Mesodermal cell (in vitro differentiated cells): ENCODE measurements around the gene LMAN1.

Experiments used
- H3K27ac ChIP-seq: 2 replicates; pipeline ENCODE4 v1.7.0; 2013; ENCODE audit warnings: mild to moderate bottlenecking, low read depth, low read length, moderate library complexity; ENCODE audit not compliant: severe bottlenecking
- H3K36me3 ChIP-seq: 2 replicates; pipeline ENCODE4 v1.7.1; 2013; ENCODE audit warnings: mild to moderate bottlenecking, low read length, moderate library complexity; ENCODE audit not compliant: control insufficient read depth, insufficient read depth
- H3K4me1 ChIP-seq: one replicate; pipeline ENCODE4 v1.7.1; 2013; ENCODE audit warnings: mild to moderate bottlenecking, low read length; ENCODE audit not compliant: insufficient read depth, control insufficient read depth, poor library complexity, severe bottlenecking
- H3K4me3 ChIP-seq: 2 replicates; pipeline ENCODE4 v1.7.0; 2013; ENCODE audit warnings: low read length, control low read depth, mild to moderate bottlenecking; ENCODE audit not compliant: insufficient read depth, poor library complexity, severe bottlenecking; ENCODE audit errors: extremely low read depth
- H3K9me3 ChIP-seq: 2 replicates; pipeline ENCODE4 v1.7.1; 2013; ENCODE audit warnings: mild to moderate bottlenecking, low read length, moderate library complexity; ENCODE audit not compliant: control insufficient read depth
- WGBS, 2 experiments: methylation state at CpG; one replicate each; pipeline ENCODE4 v1.1.5; 2013; ENCODE audit warnings: missing lambda C conversion rate in 2 of 2; ENCODE audit not compliant: insufficient coverage in 2 of 2; 5-methylcytosine and 5-hydroxymethylcytosine counted together

Gene LMAN1

DNA sequence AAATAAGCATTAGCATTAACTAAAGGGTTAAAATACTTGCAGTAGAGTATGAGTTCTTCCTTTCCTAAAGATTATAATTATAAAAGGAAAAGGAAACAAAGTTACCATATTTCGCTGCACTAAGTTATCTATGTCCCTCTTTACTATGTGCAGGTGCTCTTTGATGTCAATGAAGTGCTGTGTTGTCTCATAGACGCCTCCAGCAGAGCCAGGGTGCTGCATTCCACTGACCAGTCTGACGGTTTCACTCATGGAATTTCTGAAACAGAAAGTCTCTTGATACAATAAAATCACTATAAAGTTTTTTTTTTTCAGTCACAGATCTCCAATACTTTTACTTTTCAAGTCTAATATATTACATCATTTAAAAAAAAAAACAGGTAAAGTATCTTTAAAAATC, 26.1 kb downstream of the LMAN1 start:
- 80 to 100% methylated on average over 1 of the region's 3 CpGs for WGBS, 2 experiments
- Histone ChIP-seq H3K27ac (no peak overlapping the region), H3K9me3 (no peaks in the 10 kb centered on the region), H3K4me3 (no peak overlapping the region), H3K4me1 (no peaks in the 10 kb centered on the region), H3K36me3 (peaks cover 61% of the 10 kb centered on the region)

DNA sequence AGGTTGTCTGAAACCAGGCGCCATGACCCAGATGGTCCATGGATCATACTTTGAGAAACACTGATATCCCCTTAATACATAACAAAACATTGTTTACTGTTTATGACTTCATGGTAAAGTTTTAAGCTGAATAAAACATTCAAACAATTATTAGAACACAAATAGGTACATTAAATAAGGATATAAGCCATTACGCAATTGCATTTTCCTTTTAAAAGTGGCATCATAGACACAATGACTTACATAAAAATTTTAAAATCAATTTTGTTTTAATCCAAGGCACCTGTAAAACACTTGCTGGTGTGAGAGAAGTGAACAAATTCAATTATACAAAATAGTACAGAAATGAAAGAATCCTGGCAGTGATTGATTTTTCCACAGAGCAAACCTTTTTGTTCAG, 30.4 kb downstream of the LMAN1 start:
- Histone ChIP-seq H3K9me3 (no peaks in the 10 kb centered on the region), H3K4me3 (no peak overlapping the region), H3K4me1 (no peaks in the 10 kb centered on the region), H3K36me3 (peaks cover 45% of the 10 kb centered on the region), H3K27ac (no peak overlapping the region)
- WGBS, 2 experiments: no CpG with 5 or more reads among the region's 2 CpGs

DNA sequence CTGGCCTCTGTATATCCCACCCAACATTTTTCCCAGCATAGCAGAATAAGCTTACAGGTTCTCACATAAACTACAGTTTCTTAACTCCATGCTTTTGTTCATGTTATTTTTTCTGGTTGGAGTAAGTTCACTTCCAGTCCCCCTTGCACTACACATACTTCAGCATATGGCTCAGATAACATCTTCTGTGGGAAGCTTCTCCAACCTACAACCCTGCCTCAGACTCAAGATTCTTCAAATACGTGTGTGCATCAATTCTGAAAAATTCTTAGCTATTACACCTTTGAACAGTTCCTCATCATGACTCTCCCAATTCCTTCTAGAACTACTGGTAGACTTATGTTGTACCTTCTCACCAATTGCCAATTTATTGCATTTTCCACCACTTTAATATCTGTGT, 33.1 kb downstream of the LMAN1 start:
- 100% methylated on average over 1 of the region's 1 CpG for whole genome bisulfite sequencing, 2 experiments
- no peak overlapping the region for H3K27ac ChIP-seq
- no peaks in the 10 kb centered on the region for H3K9me3 ChIP-seq
- H3K4me1 ChIP-seq: no peaks in the 10 kb centered on the region
- H3K4me3 ChIP-seq: no peak overlapping the region
- H3K36me3 ChIP-seq: peaks cover 33% of the 10 kb centered on the region

- Histone ChIP-seq H3K27ac (no peak overlapping the region), H3K4me1 (no peaks in the 10 kb centered on the region), H3K4me3 (no peak overlapping the region), H3K36me3 (peaks cover 25% of the 10 kb centered on the region), H3K9me3 (no peaks in the 10 kb centered on the region)
- WGBS, 2 experiments: 93 to 96% methylated on average over 2 to 3 of the region's 4 CpGs
These were observed 34.5 kb downstream of the LMAN1 start for GRCh38 chr18:59324623-59324971.

DNA sequence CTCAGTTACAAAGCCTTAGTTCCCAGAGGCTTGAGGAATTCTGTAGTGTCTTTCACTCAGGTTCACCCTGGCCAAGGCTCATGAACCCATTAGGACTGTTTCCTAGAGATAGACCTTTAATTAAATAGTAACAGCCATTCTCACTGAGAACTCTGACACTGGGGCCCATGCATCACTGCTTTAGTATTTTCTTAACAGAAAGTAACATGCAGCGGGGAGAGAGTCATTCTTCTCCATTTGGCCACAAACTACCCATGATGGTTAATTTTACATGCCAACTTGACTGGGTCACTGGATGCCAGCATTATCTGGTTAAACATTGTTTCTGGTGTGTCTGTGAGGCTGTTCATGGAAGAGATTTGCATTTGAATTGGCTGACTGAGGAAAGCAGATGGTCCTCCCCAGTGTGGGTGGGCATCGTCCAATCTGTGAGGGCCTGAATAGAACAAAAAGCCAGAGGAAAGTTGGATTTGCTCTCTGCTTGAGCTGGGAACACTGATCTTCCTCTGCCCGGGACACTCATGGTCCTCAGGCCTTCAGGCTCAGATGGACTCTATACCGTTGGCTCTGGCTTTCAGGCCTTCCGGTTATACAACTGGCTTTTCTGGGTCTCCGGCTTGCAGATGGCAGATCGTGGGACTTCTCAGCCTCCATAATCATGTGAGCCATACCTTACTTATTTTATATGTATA, 35.0 kb downstream of the LMAN1 start:
- H3K36me3 ChIP-seq: peaks cover 22% of the 10 kb centered on the region
- WGBS, 2 experiments: 77 to 89% methylated on average over 3 to 4 of the region's 7 CpGs
- no peaks in the 10 kb centered on the region for H3K9me3 ChIP-seq
- H3K4me1 ChIP-seq: no peaks in the 10 kb centered on the region
- H3K4me3 ChIP-seq: no peak overlapping the region
- H3K27ac ChIP-seq: no peak overlapping the region

GRCh38 chr18:59318460-59319050, 40.5 kb downstream of the LMAN1 start, which contains the start of gene CPLX4:
Gene CPLX4, minus strand, starts transcription at chr18:59318649. Its CDS starts 187 bp downstream, at chr18:59318462.
- 80% methylated on average over 1 of the region's 4 CpGs; no CpG with 5 or more reads in 1 of the 2 experiments for WGBS, 2 experiments
- Histone ChIP-seq H3K4me3 (no peak within 1 kb of the TSS), H3K27ac (no peak within 1 kb of the TSS), H3K4me1 (no peaks in the 10 kb centered on the region), H3K36me3 (no peaks in the 10 kb centered on the region), H3K9me3 (no peaks in the 10 kb centered on the region)

- 89 to 100% methylated on average over 1 of the region's 7 CpGs for WGBS, 2 experiments
- no peak overlapping the region for H3K27ac ChIP-seq
These were observed 47.4 kb downstream of the LMAN1 start for GRCh38 chr18:59311631-59312030.

DNA sequence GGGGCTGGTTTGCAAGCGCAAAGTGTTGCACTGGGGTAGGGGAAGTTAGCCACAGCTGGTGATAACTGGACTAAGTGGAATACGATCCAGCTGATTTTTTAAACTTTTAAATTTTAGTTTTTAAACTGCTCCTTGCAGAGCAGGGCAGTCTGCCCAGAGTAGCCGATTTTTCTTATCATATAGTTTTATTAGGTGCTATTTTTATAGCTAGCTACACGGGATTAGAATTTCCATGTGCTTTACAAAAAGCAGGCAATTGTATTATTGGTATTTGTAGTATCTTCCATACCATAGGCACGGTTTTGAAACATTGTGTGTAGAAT, 50.2 kb downstream of the LMAN1 start:
- no peaks in the 10 kb centered on the region for H3K4me1 ChIP-seq
- no peaks in the 10 kb centered on the region for H3K36me3 ChIP-seq
- no peak overlapping the region for H3K27ac ChIP-seq
- no peaks in the 10 kb centered on the region for H3K9me3 ChIP-seq
- peak overlapping the region; percentile 21 for H3K4me3 ChIP-seq
- 57 to 60% methylated on average over 1 of the region's 5 CpGs for WGBS, 2 experiments

More at GRCh38 chr18:59311631-59312030, 47.4 kb downstream of the LMAN1 start:
- Histone ChIP-seq H3K4me3 (no peak overlapping the region), H3K4me1 (no peaks in the 10 kb centered on the region), H3K36me3 (no peaks in the 10 kb centered on the region), H3K9me3 (no peaks in the 10 kb centered on the region)

- Histone ChIP-seq H3K36me3 (no peaks in the 10 kb centered on the region), H3K9me3 (no peaks in the 10 kb centered on the region), H3K4me1 (no peaks in the 10 kb centered on the region), H3K27ac (no peak overlapping the region), H3K4me3 (peak overlapping the region; percentile 21)
- 1 to 8% methylated on average over 27 to 40 of the region's 46 CpGs for WGBS, 2 experiments
These were observed 50.7 kb downstream of the LMAN1 start for GRCh38 chr18:59308248-59308937.

- Histone ChIP-seq H3K4me1 (no peaks in the 10 kb centered on the region), H3K27ac (no peak overlapping the region), H3K36me3 (no peaks in the 10 kb centered on the region), H3K4me3 (no peak overlapping the region), H3K9me3 (no peaks in the 10 kb centered on the region)
- WGBS, 2 experiments: 71 to 83% methylated on average over 2 to 6 of the region's 6 CpGs
These were observed 52.4 kb downstream of the LMAN1 start for GRCh38 chr18:59306640-59307039.

GRCh38 chr18:59305295-59305694, 53.8 kb downstream of the LMAN1 start:
- WGBS, 2 experiments: 76 to 87% methylated on average over 3 of the region's 4 CpGs
- Histone ChIP-seq H3K4me3 (no peak overlapping the region), H3K36me3 (no peaks in the 10 kb centered on the region), H3K4me1 (no peaks in the 10 kb centered on the region), H3K27ac (no peak overlapping the region), H3K9me3 (no peaks in the 10 kb centered on the region)
